H4 (cell line): Measurements from ENCODE around the gene OR2T8. TPM values are rescaled to one million over a fixed set of nuclear protein-coding genes. Genes with fewer than 3 reads are reported as not detected.

ENCODE experiments used
- DNase-seq: peaks from one replicate; pipeline ENCODE4 v3.0.0-alpha.2; 2015; ENCODE audit warnings: low spot score
- total RNA-seq: library from RNA; depleted of rRNA; stranded (reverse); fragments of >200 nt; shearing (Covaris generic); gene quantifications from 2 replicates; pipeline ENCODE4 v1.2.3, GENCODE V29; 2014; rRNA removed

Gene OR2T8
- total RNA-seq, 1 experiment from 2014 or later, result 0.21 TPM

GRCh38 chr1:247961791-247962190, 41.7 kb downstream of the OR2T8 start:
- peak; percentile 34 for DNase-seq

GRCh38 chr1:247962911-247963588, 43.0 kb downstream of the OR2T8 start:
- peak; percentile 87 for DNase-seq

GRCh38 chr1:247964933-247965332, 44.9 kb downstream of the OR2T8 start, which contains the start of gene OR2AK2:
Gene OR2AK2 (plus strand): TSS chr1:247965233. CDS start chr1:247965377, 144 bp downstream.
- no peak for DNase-seq

GRCh38 chr1:247966532-247967204, 46.6 kb downstream of the OR2T8 start:
- no peak for DNase-seq

Other genes with a start within 250 kb of the OR2T8 start
- gene OR13G1, start 240.5 kb upstream of the OR2T8 start, total RNA-seq, result not detected in 2 replicates
- not detected in 2 replicates for gene OR6F1, start 203.6 kb upstream of the OR2T8 start, total RNA-seq
- not detected in 2 replicates for gene OR14K1, start 181.6 kb upstream of the OR2T8 start, total RNA-seq
- not detected in 2 replicates for gene OR14A2, start 172.1 kb upstream of the OR2T8 start, total RNA-seq
- gene OR1C1, start 159.7 kb upstream of the OR2T8 start, total RNA-seq, result not detected in 2 replicates
- not detected in 2 replicates for gene OR14A16, start 96.1 kb upstream of the OR2T8 start, total RNA-seq
- gene OR11L1, start 78.4 kb upstream of the OR2T8 start, total RNA-seq, result not detected in 2 replicates
- not detected in 2 replicates for gene TRIM58, start 63.1 kb upstream of the OR2T8 start, total RNA-seq
- not detected in 2 replicates for gene OR2W3, start 24.7 kb upstream of the OR2T8 start, total RNA-seq
- not detected in 2 replicates for gene OR2AJ1, start 4.6 kb downstream of the OR2T8 start, total RNA-seq
- gene OR2L8, start 28.6 kb downstream of the OR2T8 start, total RNA-seq, result not detected in 2 replicates
- not detected in 2 replicates for gene OR2AK2, start 45.0 kb downstream of the OR2T8 start, total RNA-seq
- not detected in 2 replicates for gene OR2L5, start 93.4 kb downstream of the OR2T8 start, total RNA-seq
- gene OR2L2, start 109.8 kb downstream of the OR2T8 start, total RNA-seq, result not detected in 2 replicates
- gene OR2L3, start 126.6 kb downstream of the OR2T8 start, total RNA-seq, result not detected in 2 replicates
- 0.12 TPM in 1 of 2 replicates, not detected in the other for gene OR2L13, start 174.9 kb downstream of the OR2T8 start, total RNA-seq
- gene OR2M5, start 224.9 kb downstream of the OR2T8 start, total RNA-seq, result not detected in 2 replicates